CD14-positive monocyte (primary cell): ENCODE measurements around the gene GPR132. TPM values are rescaled to one million over a fixed set of nuclear protein-coding genes. Genes with fewer than 3 reads are reported as not detected.

ENCODE experiments used
- DNase-seq, 3 donors: peaks; one replicate each; pipeline ENCODE4 v3.0.0-alpha.2; 2011 to 2022
- H2AFZ ChIP-seq: 2 replicates; pipeline ENCODE4 v1.6.0; 2012; ENCODE audit warnings: mild to moderate bottlenecking, low read depth, low read length, inconsistent platforms; ENCODE audit not compliant: insufficient read depth, poor library complexity, severe bottlenecking
- H3K27ac ChIP-seq, 2 donors: 1 replicate in 1 of 2; 2 replicates in 1 of 2; pipeline ENCODE4 v1.5.1; 2012 to 2013; ENCODE audit warnings: low read length in 2 of 2, control low read depth in 1 of 2, inconsistent platforms in 1 of 2, low read depth in 1 of 2, mild to moderate bottlenecking in 1 of 2
- H3K27me3 ChIP-seq, 2 donors: one replicate each; pipeline versions ENCODE4 v1.6.0 to v1.6.1; 2011 to 2013; ENCODE audit warnings: low read length in 2 of 2; ENCODE audit not compliant: control insufficient read depth in 2 of 2, insufficient read depth in 2 of 2
- H3K36me3 ChIP-seq, 2 donors: replicated peaks in 1 of 2; 1 replicate in 1 of 2; 2 replicates in 1 of 2; pipeline versions ENCODE4 v1.5.1 to v1.6.1; 2012 to 2013; ENCODE audit warnings: low read length in 2 of 2, control low read depth in 1 of 2, inconsistent platforms in 1 of 2, mild to moderate bottlenecking in 1 of 2; ENCODE audit not compliant: insufficient read depth in 2 of 2, control insufficient read depth in 1 of 2
- H3K4me1 ChIP-seq, 2 donors: 1 replicate in 1 of 2; 2 replicates in 1 of 2; pipeline versions ENCODE4 v1.5.1 to v1.6.1; 2012 to 2013; ENCODE audit warnings: low read length in 2 of 2, control low read depth in 1 of 2, inconsistent platforms in 1 of 2, mild to moderate bottlenecking in 1 of 2, moderate library complexity in 1 of 2; ENCODE audit not compliant: insufficient read depth in 2 of 2, control insufficient read depth in 1 of 2
- H3K4me2 ChIP-seq: replicated peaks from 2 replicates; pipeline ENCODE3; 2012; ENCODE audit warnings: low read length, moderate library complexity, mild to moderate bottlenecking; ENCODE audit not compliant: poor library complexity, severe bottlenecking; ENCODE audit errors: extremely low read depth
- H3K4me3 ChIP-seq, 3 experiments: fragments of 200-600 bp in 1 of 3; sonication (generic) in 1 of 3; replicated peaks in 1 of 3; 1 replicate in 2 of 3; 2 replicates in 1 of 3; pipeline ENCODE4 v1.5.1; 2011 to 2013; ENCODE audit warnings: low read length in 3 of 3, mild to moderate bottlenecking in 3 of 3, control low read depth in 2 of 3, low read depth in 2 of 3, inconsistent platforms in 1 of 3, moderate library complexity in 1 of 3
- H3K79me2 ChIP-seq: 2 replicates; pipeline ENCODE4 v1.6.0; 2012; ENCODE audit warnings: mild to moderate bottlenecking, control low read depth, inconsistent platforms, low read length, moderate library complexity; ENCODE audit not compliant: insufficient read depth
- H3K9ac ChIP-seq: 2 replicates; pipeline ENCODE4 v1.6.0; 2017; ENCODE audit warnings: low read length, mild to moderate bottlenecking; ENCODE audit not compliant: insufficient read depth, poor library complexity, severe bottlenecking
- H3K9me3 ChIP-seq, 2 donors: replicated peaks in 1 of 2; 1 replicate in 1 of 2; 2 replicates in 1 of 2; pipeline versions ENCODE4 v1.5.1 to v1.6.1; 2012 to 2013; ENCODE audit warnings: low read length in 2 of 2, control low read depth in 1 of 2; ENCODE audit not compliant: control insufficient read depth in 1 of 2, insufficient read depth in 1 of 2
- H4K20me1 ChIP-seq: 2 replicates; pipeline ENCODE4 v1.6.0; 2012; ENCODE audit warnings: mild to moderate bottlenecking, low read length, control low read depth, moderate library complexity; ENCODE audit not compliant: insufficient read depth
- H3K27ac Mint-ChIP-seq, 7 donors: one replicate each; pipeline ENCODE4 v1.8.0; 2020; ENCODE audit warnings: mild to moderate bottlenecking in 7 of 7, mixed read lengths in 7 of 7, moderate library complexity in 6 of 7, inconsistent platforms in 2 of 7
- H3K27me3 Mint-ChIP-seq, 3 donors: one replicate each; pipeline ENCODE4 v1.8.0; 2021 to 2022; ENCODE audit warnings: low read depth in 3 of 3, mild to moderate bottlenecking in 3 of 3, mixed read lengths in 3 of 3, moderate library complexity in 3 of 3, inconsistent platforms in 1 of 3
- H3K36me3 Mint-ChIP-seq, 2 donors: one replicate each; pipeline ENCODE4 v1.8.0; 2020; ENCODE audit warnings: mixed read lengths in 2 of 2, inconsistent platforms in 1 of 2, mild to moderate bottlenecking in 1 of 2
- H3K4me1 Mint-ChIP-seq: one replicate; pipeline ENCODE4 v1.8.0; 2020; ENCODE audit warnings: mild to moderate bottlenecking, mixed read lengths
- H3K4me3 Mint-ChIP-seq, 2 donors: one replicate each; pipeline ENCODE4 v1.8.0; 2020; ENCODE audit warnings: mild to moderate bottlenecking in 2 of 2, mixed read lengths in 2 of 2, moderate library complexity in 1 of 2
- H3K9me3 Mint-ChIP-seq, 7 donors: one replicate each; pipeline ENCODE4 v1.8.0; 2020 to 2022; ENCODE audit warnings: mixed read lengths in 7 of 7, mild to moderate bottlenecking in 6 of 7, moderate library complexity in 6 of 7, inconsistent platforms in 2 of 7
- WGBS: methylation state at CpG from one replicate; pipeline ENCODE4 v1.1.5; 2013; ENCODE audit warnings: missing lambda C conversion rate; ENCODE audit not compliant: insufficient coverage; 5-methylcytosine and 5-hydroxymethylcytosine counted together
- intact Hi-C, 2 donors: fragments of 100-400 bp; cut with micrococcal nuclease; formaldehyde crosslinking; loops; one replicate each; pipeline versions ENCODE4 v1.15.0 to v1.15.1; 2023
- polyA plus RNA-seq, 3 donors: library from polyadenylated mRNA; depleted of rRNA in 1 of 3; unstranded in 2 of 3; stranded (reverse) in 1 of 3; fragments of 300-500 nt in 2 of 3; fragments of >200 nt in 1 of 3; fragmentation: Illumina TruSeq in 2 of 3; gene quantifications; 1 replicate in 2 of 3; 2 replicates in 1 of 3; pipeline ENCODE4 v1.2.3, GENCODE V29; 2012 to 2021
- TF ChIP-seq, protein P1 (sequence below): fragments of 200-600 bp; IDR thresholded peaks from one replicate; pipeline ENCODE4 v1.8.0; 2022; ENCODE audit warnings: antibody characterized with exemption, mild to moderate bottlenecking

Gene GPR132
- polyA plus RNA-seq, 3 donors, result 6.3 to 19.0 (median 13.0) TPM

- no peaks in the 10 kb centered on the region for H3K9me3 ChIP-seq
- Mint-ChIP-seq H3K27ac (no peak overlapping the region), H3K4me1 (peaks cover 19% of the 10 kb centered on the region)
These were observed 14.9 kb upstream of the GPR132 start for GRCh38 chr14:105080161-105080560.

DNA sequence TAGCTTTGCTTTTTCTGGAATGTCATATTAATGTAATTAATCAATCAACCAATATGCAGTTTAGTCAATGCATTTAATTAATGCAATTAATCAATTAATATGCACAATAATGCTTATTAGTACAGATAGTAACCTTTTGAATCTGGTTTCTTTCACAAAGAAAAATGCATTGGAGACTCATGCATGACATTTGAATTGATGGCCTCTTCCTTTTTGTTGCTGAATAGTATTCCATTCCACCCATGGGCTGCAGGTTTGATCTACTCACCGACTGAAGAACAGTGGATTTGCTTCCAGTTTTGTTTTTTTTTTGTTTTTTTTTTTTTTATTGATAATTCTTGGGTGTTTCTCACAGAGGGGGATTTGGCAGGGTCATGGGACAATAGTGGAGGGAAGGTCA, 13.1 kb upstream of the GPR132 start:
- Mint-ChIP-seq H3K4me3 (no peak overlapping the region), H3K27ac (no peak overlapping the region), H3K27me3 (peaks cover 6 to 8% (median 7%) of the 10 kb centered on the region in 3 donors), H3K9me3 (peaks cover 0 to 3% (median 0%) of the 10 kb centered on the region in 7 donors), H3K4me1 (peaks cover 23% of the 10 kb centered on the region), H3K36me3 (no peaks in the 10 kb centered on the region)
- Histone ChIP-seq H3K4me3 (no peak overlapping the region), H3K27ac (no peak overlapping the region), H3K9me3 (no peaks in the 10 kb centered on the region), H3K36me3 (no peaks in the 10 kb centered on the region), H3K4me2 (no peak overlapping the region), H2AFZ (no peak overlapping the region), H3K79me2 (no peaks in the 10 kb centered on the region), H3K9ac (no peak overlapping the region), H3K27me3 (no peaks in the 10 kb centered on the region), H3K4me1 (peaks cover 27 to 33% of the 10 kb centered on the region in 2 donors), H4K20me1 (no peaks in the 10 kb centered on the region)
- TF ChIP-seq, protein P1, sequence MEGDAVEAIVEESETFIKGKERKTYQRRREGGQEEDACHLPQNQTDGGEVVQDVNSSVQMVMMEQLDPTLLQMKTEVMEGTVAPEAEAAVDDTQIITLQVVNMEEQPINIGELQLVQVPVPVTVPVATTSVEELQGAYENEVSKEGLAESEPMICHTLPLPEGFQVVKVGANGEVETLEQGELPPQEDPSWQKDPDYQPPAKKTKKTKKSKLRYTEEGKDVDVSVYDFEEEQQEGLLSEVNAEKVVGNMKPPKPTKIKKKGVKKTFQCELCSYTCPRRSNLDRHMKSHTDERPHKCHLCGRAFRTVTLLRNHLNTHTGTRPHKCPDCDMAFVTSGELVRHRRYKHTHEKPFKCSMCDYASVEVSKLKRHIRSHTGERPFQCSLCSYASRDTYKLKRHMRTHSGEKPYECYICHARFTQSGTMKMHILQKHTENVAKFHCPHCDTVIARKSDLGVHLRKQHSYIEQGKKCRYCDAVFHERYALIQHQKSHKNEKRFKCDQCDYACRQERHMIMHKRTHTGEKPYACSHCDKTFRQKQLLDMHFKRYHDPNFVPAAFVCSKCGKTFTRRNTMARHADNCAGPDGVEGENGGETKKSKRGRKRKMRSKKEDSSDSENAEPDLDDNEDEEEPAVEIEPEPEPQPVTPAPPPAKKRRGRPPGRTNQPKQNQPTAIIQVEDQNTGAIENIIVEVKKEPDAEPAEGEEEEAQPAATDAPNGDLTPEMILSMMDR, result no peak
- WGBS, result no CpG with 5 or more reads among the region's 1 CpG
- intact Hi-C loops, result no loop called here
- no peak for DNase-seq

More at GRCh38 chr14:105080161-105080560, 14.9 kb upstream of the GPR132 start:
- WGBS, result 92% methylated on average over 15 of the region's 17 CpGs
- no peaks in the 10 kb centered on the region for H4K20me1 ChIP-seq
- no peaks in the 10 kb centered on the region for H3K79me2 ChIP-seq
- H3K36me3 ChIP-seq, result no peaks in the 10 kb centered on the region
- no peaks in the 10 kb centered on the region for H3K27me3 ChIP-seq
- no peak overlapping the region for H3K4me3 ChIP-seq
- no peak overlapping the region for H2AFZ ChIP-seq
- Mint-ChIP-seq H3K4me3 (no peak overlapping the region), H3K36me3 (no peaks in the 10 kb centered on the region), H3K9me3 (peaks cover 0 to 3% (median 0%) of the 10 kb centered on the region in 7 donors), H3K27me3 (peaks cover 7 to 17% (median 9%) of the 10 kb centered on the region in 3 donors)
- peaks cover 21 to 23% of the 10 kb centered on the region in 2 donors for H3K4me1 ChIP-seq
- TF ChIP-seq, protein P1, result no peak
- no peak overlapping the region for H3K9ac ChIP-seq
- no peak overlapping the region for H3K27ac ChIP-seq
- no peak overlapping the region for H3K4me2 ChIP-seq
- no peak for DNase-seq
- intact Hi-C loops, result no loop called here
